Right atrium auricular region (tissue), 2 donors: ENCODE data around the gene SFXN5. TPM values are rescaled to one million over a fixed set of nuclear protein-coding genes. Genes with fewer than 3 reads are reported as not detected.

Source experiments
- DNase-seq: peaks from one replicate; pipeline ENCODE4 v3.0.0-alpha.2; 2019; ENCODE audit warnings: low spot score
- H3K27ac ChIP-seq, 2 donors: fragments of 200-600 bp; sonication (generic); 1 replicate in 1 of 2; 2 replicates in 1 of 2; pipeline ENCODE4 v1.5.1; 2016 to 2019
- H3K27me3 ChIP-seq, 2 donors: fragments of 200-600 bp; sonication (generic); one replicate each; pipeline versions ENCODE4 v1.5.1 to v1.6.0; 2017 to 2019
- H3K36me3 ChIP-seq: fragments of 200-600 bp; sonication (generic); one replicate; pipeline ENCODE4 v1.5.1; 2016
- H3K4me1 ChIP-seq, 2 donors: fragments of 200-600 bp; sonication (generic); one replicate each; pipeline versions ENCODE4 v1.5.1 to v1.6.0; 2017 to 2019
- H3K4me3 ChIP-seq, 2 donors: fragments of 200-600 bp; sonication (generic); 1 replicate in 1 of 2; 2 replicates in 1 of 2; pipeline ENCODE4 v1.5.1; 2017 to 2019; ENCODE audit warnings: mild to moderate bottlenecking in 1 of 2, moderate library complexity in 1 of 2
- H3K9me3 ChIP-seq, 2 donors: fragments of 200-600 bp; sonication (generic); one replicate each; pipeline ENCODE4 v1.5.1; 2019
- CTCF ChIP-seq, 2 donors: fragments of 200-600 bp; sonication (generic); IDR thresholded peaks; one replicate each; pipeline ENCODE4 v1.5.1; 2019; ENCODE audit warnings: antibody characterized with exemption in 2 of 2
- total RNA-seq, 2 donors: library from RNA; depleted of rRNA; stranded (reverse); fragments of >200 nt; gene quantifications; one replicate each; pipeline ENCODE4 v1.1.0, GENCODE V29; 2016

The SFXN5 gene
- total RNA-seq, 2 donors from 2014 or later, result 4.5 to 5.8 TPM

GRCh38 chr2:73053316-73054114 lies 18.0 kb downstream of the SFXN5 start:
- H3K36me3 ChIP-seq, result peaks cover 21% of the 10 kb centered on the region
- no peak for TF ChIP-seq CTCF (IDR thresholded peaks at IDR 0.05)
- no peaks in the 10 kb centered on the region for H3K4me1 ChIP-seq
- peaks cover 0 to 13% of the 10 kb centered on the region in 2 donors for H3K9me3 ChIP-seq
- no peak overlapping the region for H3K4me3 ChIP-seq
- no peak for DNase-seq
- H3K27ac ChIP-seq, result no peak overlapping the region
- no peaks in the 10 kb centered on the region for H3K27me3 ChIP-seq

DNA sequence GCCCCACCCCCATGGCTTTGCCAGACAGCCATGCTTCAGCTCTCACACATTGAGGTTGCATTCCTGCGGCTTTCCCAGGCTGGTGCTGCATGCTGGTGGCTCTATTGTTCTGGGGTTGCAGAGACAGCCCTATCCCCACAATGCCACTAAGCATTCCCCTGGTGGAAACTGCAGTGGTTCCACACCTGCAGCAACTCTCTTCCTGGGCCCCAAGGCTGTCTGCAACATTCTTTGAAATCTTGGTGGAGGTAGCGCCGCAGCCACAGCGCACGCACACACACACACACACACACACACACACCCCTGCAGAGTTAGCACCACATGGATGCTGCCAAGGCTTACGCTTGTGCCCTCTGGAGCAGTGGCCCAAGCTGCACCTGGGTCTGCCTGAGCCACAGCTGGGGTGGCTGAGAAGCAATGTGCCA lies 21.4 kb downstream of the SFXN5 start:
- TF ChIP-seq CTCF (IDR thresholded peaks at IDR 0.05), result no peak
- Histone ChIP-seq H3K27ac (no peak overlapping the region), H3K4me3 (no peak overlapping the region), H3K4me1 (no peaks in the 10 kb centered on the region), H3K27me3 (no peaks in the 10 kb centered on the region), H3K9me3 (no peaks in the 10 kb centered on the region), H3K36me3 (no peaks in the 10 kb centered on the region)
- no peak for DNase-seq

DNA sequence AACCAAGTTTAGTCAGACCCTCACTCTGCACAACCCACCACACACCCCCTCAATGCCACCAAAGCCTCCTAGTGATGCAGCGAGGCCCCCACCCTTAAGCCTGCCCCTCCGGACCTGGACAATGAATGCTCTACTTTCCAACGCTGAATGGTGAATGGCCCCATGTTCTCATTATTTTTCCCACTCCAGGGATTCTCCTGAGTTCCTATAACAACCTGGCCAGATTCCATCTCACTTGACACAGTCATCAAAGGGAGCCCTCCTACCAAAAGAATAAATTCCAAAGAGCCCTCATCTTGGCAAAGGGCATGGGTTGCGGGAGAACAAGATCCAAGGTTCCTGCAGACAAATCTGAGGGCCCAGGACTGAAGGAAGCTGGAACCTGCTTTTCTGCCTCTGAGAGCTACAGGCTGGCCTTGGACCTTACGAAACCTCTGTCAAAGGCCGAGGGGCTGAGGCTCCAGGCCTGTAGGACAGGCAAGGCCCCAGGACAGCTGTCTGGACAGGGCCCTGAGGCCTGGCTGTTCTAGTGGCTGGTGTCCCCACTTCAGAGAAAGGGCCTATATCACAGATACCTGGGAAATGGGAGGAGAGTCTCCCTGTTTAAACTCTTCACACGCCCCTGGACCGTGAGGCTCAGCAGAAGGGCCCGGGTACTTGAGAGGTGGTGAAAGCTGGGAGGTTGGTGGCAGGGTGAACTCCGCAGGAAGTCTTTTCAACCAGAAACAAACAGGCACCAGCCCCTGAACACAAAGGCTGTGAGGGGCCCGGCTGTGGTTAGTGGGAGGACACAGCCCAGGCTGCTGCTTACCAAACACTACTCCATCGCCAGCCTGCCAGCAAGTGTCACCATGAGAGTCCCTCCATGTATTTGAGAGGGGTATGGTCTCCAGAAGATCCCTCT lies 27.3 kb downstream of the SFXN5 start:
- no peaks in the 10 kb centered on the region for H3K4me1 ChIP-seq
- H3K36me3 ChIP-seq, result no peaks in the 10 kb centered on the region
- DNase-seq, result no peak
- no peaks in the 10 kb centered on the region for H3K9me3 ChIP-seq
- H3K4me3 ChIP-seq, result no peak overlapping the region
- H3K27ac ChIP-seq, result no peak overlapping the region
- no peak for TF ChIP-seq CTCF (IDR thresholded peaks at IDR 0.05)
- H3K27me3 ChIP-seq, result no peaks in the 10 kb centered on the region

DNA sequence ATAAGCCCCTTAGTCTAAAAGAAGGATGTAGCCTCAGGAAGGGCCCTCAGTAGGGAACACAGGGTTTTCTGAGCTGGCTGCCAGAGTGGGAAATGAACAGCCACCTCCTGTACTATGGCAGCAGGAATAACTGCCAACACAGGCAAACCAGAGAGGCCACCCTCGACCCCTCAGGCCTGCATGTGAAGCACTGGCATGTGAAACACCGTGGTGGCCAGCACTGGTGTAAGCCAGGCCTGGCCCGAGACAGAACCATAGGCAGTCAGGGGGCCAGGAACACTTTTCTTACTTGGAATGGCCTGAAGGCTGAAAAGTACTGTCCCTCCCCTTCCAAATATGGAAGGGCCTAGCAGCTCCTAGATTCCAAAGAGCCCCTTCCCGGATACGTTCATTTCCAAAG lies 28.2 kb downstream of the SFXN5 start:
- Histone ChIP-seq H3K36me3 (no peaks in the 10 kb centered on the region), H3K27ac (no peak overlapping the region), H3K27me3 (no peaks in the 10 kb centered on the region), H3K9me3 (no peaks in the 10 kb centered on the region), H3K4me1 (no peaks in the 10 kb centered on the region), H3K4me3 (no peak overlapping the region)
- no peak for DNase-seq
- no peak for TF ChIP-seq CTCF (IDR thresholded peaks at IDR 0.05)

DNA sequence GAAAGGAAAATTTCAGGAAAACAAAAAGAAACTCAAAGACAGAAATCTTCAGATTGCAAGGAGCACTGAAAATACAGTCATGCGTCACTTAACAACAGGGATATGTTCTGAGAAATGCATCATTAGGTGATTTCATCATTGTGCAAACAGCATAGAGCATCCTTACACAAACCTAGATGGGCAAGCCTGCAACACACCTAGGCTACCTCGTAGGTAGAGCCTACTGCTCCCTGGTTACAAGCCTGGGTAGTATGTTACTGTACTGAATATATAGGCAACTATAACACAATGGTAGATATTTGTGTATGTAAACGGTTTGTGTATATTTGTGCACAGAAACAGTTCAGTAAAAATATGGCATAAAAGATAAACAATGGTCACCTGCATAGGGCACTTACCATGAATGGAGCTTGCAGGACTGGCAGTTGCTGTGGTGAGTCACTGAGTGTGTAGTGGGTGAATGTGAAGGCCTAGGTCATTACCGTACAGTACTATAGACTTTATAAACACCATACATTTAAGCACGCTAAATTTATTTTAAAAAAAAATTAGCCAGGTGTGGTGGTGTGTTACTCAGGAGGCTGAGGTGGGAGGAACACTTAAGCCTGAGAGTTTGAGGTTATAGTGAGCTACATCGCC lies 33.4 kb downstream of the SFXN5 start:
- H3K27me3 ChIP-seq, result no peaks in the 10 kb centered on the region
- H3K4me3 ChIP-seq, result no peak overlapping the region
- H3K36me3 ChIP-seq, result peaks cover 3% of the 10 kb centered on the region
- no peak for TF ChIP-seq CTCF (IDR thresholded peaks at IDR 0.05)
- no peak for DNase-seq
- no peaks in the 10 kb centered on the region for H3K4me1 ChIP-seq
- no peak overlapping the region for H3K27ac ChIP-seq
- H3K9me3 ChIP-seq, result no peaks in the 10 kb centered on the region
